PC-3 (cell line): ENCODE results near the gene MAU2. TPM values are rescaled to one million over a fixed set of nuclear protein-coding genes. Genes with fewer than 3 reads are reported as not detected.

Experiments used
- ATAC-seq: fragments of 200-7000 bp; cut with Tn5 transposase; 2 replicates; pipeline ENCODE4 v1.9.1; 2020; ENCODE audit warnings: mild to moderate bottlenecking, moderate library complexity
- BruUV-seq: library from RNA; stranded (reverse); fragments of 400-500 nt; replicated peaks from 2 replicates; lab custom pipeline; 2021; lab: Mats Ljungman, UMichigan
- CTCF ChIA-PET: fragments of 300-600 bp; sonication (Branson Sonifier 250); formaldehyde crosslinking; loops from one replicate; lab custom pipeline; 2022; ENCODE audit warnings: antibody characterized with exemption; lab: Charles Lee
- POLR2A ChIA-PET: fragments of 300-600 bp; sonication (Branson Sonifier 250); formaldehyde crosslinking; loops from one replicate; lab custom pipeline; 2022; ENCODE audit warnings: antibody characterized with exemption; ENCODE audit not compliant: unreplicated experiment; lab: Charles Lee
- DNase-seq: peaks from one replicate; pipeline ENCODE4 v3.0.0-alpha.2; 2015
- H2AFZ ChIP-seq: fragments of 300-600 bp; sonication (generic); 2 replicates; pipeline ENCODE4 v1.6.0; 2016; ENCODE audit warnings: antibody characterized with exemption, low read length
- H3F3A ChIP-seq: fragments of 300-600 bp; sonication (generic); one replicate; pipeline ENCODE4 v1.6.0; 2017; ENCODE audit warnings: antibody characterized with exemption, low read length, control low read depth, mild to moderate bottlenecking; ENCODE audit not compliant: unreplicated experiment
- H3K27ac ChIP-seq: fragments of 300-600 bp; sonication (generic); 2 replicates; pipeline ENCODE4 v1.5.1; 2016; ENCODE audit warnings: mild to moderate bottlenecking, low read length
- H3K27me3 ChIP-seq: fragments of 300-600 bp; sonication (generic); 2 replicates; pipeline ENCODE4 v1.6.1; 2016; ENCODE audit warnings: low read length, mixed read lengths
- H3K36me3 ChIP-seq: fragments of 300-600 bp; sonication (generic); 2 replicates; pipeline ENCODE4 v1.6.1; 2016; ENCODE audit warnings: low read depth, mixed run types, low read length, mixed read lengths
- H3K4me1 ChIP-seq: fragments of 300-600 bp; sonication (generic); 2 replicates; pipeline ENCODE4 v1.5.1; 2016; ENCODE audit warnings: low read length; ENCODE audit not compliant: insufficient read depth
- H3K4me2 ChIP-seq: fragments of 300-600 bp; sonication (generic); 2 replicates; pipeline ENCODE4 v1.6.0; 2016; ENCODE audit warnings: low read length
- H3K4me3 ChIP-seq: fragments of 300-600 bp; sonication (generic); 2 replicates; pipeline ENCODE4 v1.5.1; 2016; ENCODE audit warnings: mild to moderate bottlenecking, low read length, mixed read lengths
- H3K79me2 ChIP-seq: fragments of 300-600 bp; sonication (generic); 2 replicates; pipeline ENCODE4 v1.6.1; 2017; ENCODE audit warnings: low read length, mixed read lengths
- H3K9ac ChIP-seq: fragments of 300-600 bp; sonication (generic); 2 replicates; pipeline ENCODE4 v1.6.0; 2016; ENCODE audit warnings: mild to moderate bottlenecking, low read length
- H3K9me2 ChIP-seq: fragments of 300-600 bp; sonication (generic); replicated peaks from 2 replicates; pipeline ENCODE4 v1.6.1; 2016; ENCODE audit warnings: mixed run types, low read length, mixed read lengths
- H3K9me3 ChIP-seq: fragments of 300-600 bp; sonication (generic); 2 replicates; pipeline ENCODE4 v1.6.1; 2016; ENCODE audit warnings: low read length, mixed read lengths
- H4K20me1 ChIP-seq: fragments of 300-600 bp; sonication (generic); 2 replicates; pipeline ENCODE4 v1.6.1; 2016; ENCODE audit warnings: low read length, mixed read lengths
- CTCF ChIP-seq: fragments of 300-600 bp; sonication (generic); conservative IDR thresholded peaks from 2 replicates; pipeline ENCODE4 v1.5.1; 2017; ENCODE audit warnings: antibody characterized with exemption, low read depth, mild to moderate bottlenecking, low read length
- EZH2 ChIP-seq: fragments of 300-600 bp; sonication (generic); IDR thresholded peaks from one replicate; pipeline ENCODE4 v1.6.1; 2017; ENCODE audit warnings: antibody characterized with exemption, mild to moderate bottlenecking, low read length; ENCODE audit not compliant: unreplicated experiment
- EZH2phosphoT487 ChIP-seq: fragments of 300-600 bp; sonication (generic); IDR thresholded peaks from 2 replicates; pipeline ENCODE4 v1.6.1; 2018; ENCODE audit warnings: mild to moderate bottlenecking, antibody characterized with exemption, low read length, borderline replicate concordance
- intact Hi-C: fragments of 100-400 bp; cut with micrococcal nuclease; formaldehyde crosslinking; loops from 2 replicates; pipeline ENCODE4 v1.9.0; 2023
- total RNA-seq: library from RNA; depleted of rRNA; stranded (reverse); fragments of >200 nt; gene quantifications from 2 replicates; pipeline ENCODE4 v1.2.3, GENCODE V29; 2014

The MAU2 gene
- total RNA-seq, 1 experiment from 2014 or later: 32.6 TPM

- intact Hi-C loops: no loop called here
Observed at GRCh38 chr19:19324059-19324770, 3.6 kb downstream of the MAU2 start.

GRCh38 chr19:19327672-19328071 is 7.0 kb downstream of the MAU2 start:
- Histone ChIP-seq H3K9me3 (no peaks in the 10 kb centered on the region), H3K9ac (no peak overlapping the region), H3F3A (no peaks in the 10 kb centered on the region), H3K27me3 (no peaks in the 10 kb centered on the region), H4K20me1 (no peaks in the 10 kb centered on the region), H3K36me3 (peaks cover 9% of the 10 kb centered on the region; the same call in 1 of the 2 replicates), H3K4me1 (no peaks in the 10 kb centered on the region), H3K27ac (no peak overlapping the region), H3K79me2 (peaks cover 50% of the 10 kb centered on the region), H3K4me3 (no peak overlapping the region), H2AFZ (no peak overlapping the region), H3K9me2 (no peaks in the 10 kb centered on the region), H3K4me2 (no peak overlapping the region)
- ChIA-PET POLR2A (interaction anchor here (0.6 kb wide), 1 partner anchor 1587 kb away, joined by 3 read pairs; no protein-coding TSS in a partner anchor), CTCF (no interaction called here)
- peak; percentile 57 for ATAC-seq
- DNase-seq: no peak
- intact Hi-C loops: no loop called here
- TF ChIP-seq EZH2 (no peak), EZH2phosphoT487 (no peak), CTCF (no peak)
- BruUV-seq: no TSS peak

More at GRCh38 chr19:19324059-19324770, 3.6 kb downstream of the MAU2 start:
- DNase-seq (no peak), ATAC-seq (no peak)
- Histone ChIP-seq H4K20me1 (no peaks in the 10 kb centered on the region), H3K79me2 (peaks cover 73% of the 10 kb centered on the region), H3K4me2 (no peak overlapping the region), H3F3A (no peaks in the 10 kb centered on the region), H3K27me3 (no peaks in the 10 kb centered on the region), H3K4me1 (peaks cover 8% of the 10 kb centered on the region), H3K9ac (no peak overlapping the region), H3K9me2 (no peaks in the 10 kb centered on the region), H2AFZ (no peak overlapping the region), H3K36me3 (peaks cover 2% of the 10 kb centered on the region; the same call in 1 of the 2 replicates), H3K9me3 (no peaks in the 10 kb centered on the region), H3K27ac (no peak overlapping the region), H3K4me3 (no peak overlapping the region)
- TF ChIP-seq CTCF (no peak), EZH2 (no peak), EZH2phosphoT487 (no peak)
- BruUV-seq: no TSS peak
- CTCF ChIA-PET: no interaction called here
- POLR2A ChIA-PET: no interaction called here

- Histone ChIP-seq H3K36me3 (peaks cover 9% of the 10 kb centered on the region; the same call in 1 of the 2 replicates), H3K9me3 (no peaks in the 10 kb centered on the region), H3K27me3 (no peaks in the 10 kb centered on the region), H3K9ac (no peak overlapping the region), H3K9me2 (no peaks in the 10 kb centered on the region), H3K4me2 (no peak overlapping the region), H4K20me1 (no peaks in the 10 kb centered on the region), H3K79me2 (peaks cover 35% of the 10 kb centered on the region), H3F3A (no peaks in the 10 kb centered on the region), H3K27ac (no peak overlapping the region), H3K4me3 (no peak overlapping the region), H3K4me1 (no peaks in the 10 kb centered on the region), H2AFZ (no peak overlapping the region)
- no TSS peak for BruUV-seq
- ATAC-seq (peak; percentile 15; the same call in 1 of the 2 replicates), DNase-seq (no peak)
- ChIA-PET POLR2A (no interaction called here), CTCF (no interaction called here)
- intact Hi-C loops: no loop called here
- TF ChIP-seq EZH2 (no peak), CTCF (no peak), EZH2phosphoT487 (no peak)
Observed at GRCh38 chr19:19329126-19329525, 8.5 kb downstream of the MAU2 start.
